ENCODE results near the gene CENPE.

DNA sequence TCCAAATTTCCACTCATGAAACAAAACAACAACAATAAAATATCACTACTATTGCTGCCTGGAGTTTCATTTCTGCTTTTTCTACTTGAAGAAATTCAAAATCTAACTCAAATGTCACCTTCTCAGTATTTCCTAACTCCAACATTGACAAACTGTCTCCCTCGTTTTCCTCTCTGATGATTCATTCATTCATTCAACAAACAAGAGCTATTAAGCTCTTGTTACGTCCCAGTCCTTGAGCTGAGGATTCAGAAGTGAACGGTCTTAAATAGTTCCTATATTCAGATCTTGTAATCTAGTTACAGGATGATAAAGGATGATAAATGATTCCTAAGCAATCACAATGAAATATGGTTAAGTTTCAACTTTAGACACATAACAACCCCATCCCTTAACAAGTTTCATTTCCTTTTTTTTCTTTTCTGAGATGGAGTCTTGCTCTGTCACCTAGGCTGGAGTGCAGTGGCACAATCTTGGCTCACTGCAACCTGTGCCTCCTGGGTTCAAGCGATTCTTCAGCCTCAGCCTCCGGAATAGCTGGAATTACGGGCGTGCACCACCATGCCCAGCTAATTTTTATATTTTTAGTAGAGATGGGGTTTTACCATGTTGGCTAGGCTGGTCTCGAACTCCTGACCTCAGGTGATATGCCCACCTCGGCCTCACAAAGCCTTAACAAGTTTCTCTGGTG, 123.3 kb downstream of the CENPE start:
- TF ChIP-seq, protein P1, sequence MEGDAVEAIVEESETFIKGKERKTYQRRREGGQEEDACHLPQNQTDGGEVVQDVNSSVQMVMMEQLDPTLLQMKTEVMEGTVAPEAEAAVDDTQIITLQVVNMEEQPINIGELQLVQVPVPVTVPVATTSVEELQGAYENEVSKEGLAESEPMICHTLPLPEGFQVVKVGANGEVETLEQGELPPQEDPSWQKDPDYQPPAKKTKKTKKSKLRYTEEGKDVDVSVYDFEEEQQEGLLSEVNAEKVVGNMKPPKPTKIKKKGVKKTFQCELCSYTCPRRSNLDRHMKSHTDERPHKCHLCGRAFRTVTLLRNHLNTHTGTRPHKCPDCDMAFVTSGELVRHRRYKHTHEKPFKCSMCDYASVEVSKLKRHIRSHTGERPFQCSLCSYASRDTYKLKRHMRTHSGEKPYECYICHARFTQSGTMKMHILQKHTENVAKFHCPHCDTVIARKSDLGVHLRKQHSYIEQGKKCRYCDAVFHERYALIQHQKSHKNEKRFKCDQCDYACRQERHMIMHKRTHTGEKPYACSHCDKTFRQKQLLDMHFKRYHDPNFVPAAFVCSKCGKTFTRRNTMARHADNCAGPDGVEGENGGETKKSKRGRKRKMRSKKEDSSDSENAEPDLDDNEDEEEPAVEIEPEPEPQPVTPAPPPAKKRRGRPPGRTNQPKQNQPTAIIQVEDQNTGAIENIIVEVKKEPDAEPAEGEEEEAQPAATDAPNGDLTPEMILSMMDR (IDR thresholded peaks at IDR 0.05 in 8 of 11, conservative IDR thresholded peaks at IDR 0.05 in 3 of 11): no peak
- no peak for TF ChIP-seq POLR2AphosphoS5 (IDR thresholded peaks at IDR 0.05)
